HG03432 (cell line): Measurements from ENCODE around the gene RAPGEF2.
"Not testable (repeated sequence)": the region's sequence is repeated elsewhere in the genome, so short reads cannot be mapped to it uniquely, and the experiment has no call there.

Experiments
- ATAC-seq: cut with Tn5 transposase; IDR thresholded peaks from one replicate; pipeline ENCODE4 v1.9.1; 2021; ENCODE audit warnings: mild to moderate bottlenecking, moderate library complexity; ENCODE audit not compliant: unreplicated experiment

Gene RAPGEF2

DNA sequence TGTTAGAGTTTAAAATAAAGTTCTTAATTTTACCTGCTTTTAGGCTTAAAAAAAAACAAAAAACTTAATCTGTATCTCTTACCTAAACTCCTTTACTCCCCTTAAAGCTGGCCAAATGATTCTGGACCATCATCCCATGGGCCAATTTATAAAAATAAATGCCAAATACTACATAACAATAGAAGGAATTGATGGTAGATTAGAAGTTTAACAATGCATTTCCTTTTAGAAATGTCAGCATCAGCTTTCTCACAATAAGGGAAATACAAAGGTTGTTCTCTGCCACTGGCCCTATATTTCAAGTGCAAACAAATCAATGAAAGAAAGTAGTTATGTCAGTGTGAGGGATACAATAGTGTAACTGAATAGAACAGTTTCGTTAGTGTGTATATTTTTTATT, 5.7 kb upstream of the RAPGEF2 start:
- no peak for ATAC-seq

DNA sequence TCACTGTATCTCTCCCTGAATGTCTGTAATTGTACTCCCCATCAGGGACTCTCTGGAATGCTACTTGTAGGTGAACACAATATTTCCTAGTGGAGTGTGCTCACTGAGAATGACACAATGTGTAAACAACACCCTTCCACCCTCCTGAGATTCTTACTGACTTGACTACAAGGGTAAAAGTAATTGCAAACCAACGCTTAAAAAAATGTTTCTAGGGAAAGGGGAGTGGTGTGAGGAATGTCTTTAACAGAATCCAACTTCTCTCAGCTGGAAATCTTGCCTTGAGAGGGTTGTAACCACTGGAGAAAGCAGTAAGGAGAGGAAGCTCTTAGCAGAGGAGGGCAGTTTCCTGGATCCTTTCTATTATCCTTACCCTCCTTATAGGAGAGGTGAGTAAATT, 5.1 kb upstream of the RAPGEF2 start:
- no peak for ATAC-seq

DNA sequence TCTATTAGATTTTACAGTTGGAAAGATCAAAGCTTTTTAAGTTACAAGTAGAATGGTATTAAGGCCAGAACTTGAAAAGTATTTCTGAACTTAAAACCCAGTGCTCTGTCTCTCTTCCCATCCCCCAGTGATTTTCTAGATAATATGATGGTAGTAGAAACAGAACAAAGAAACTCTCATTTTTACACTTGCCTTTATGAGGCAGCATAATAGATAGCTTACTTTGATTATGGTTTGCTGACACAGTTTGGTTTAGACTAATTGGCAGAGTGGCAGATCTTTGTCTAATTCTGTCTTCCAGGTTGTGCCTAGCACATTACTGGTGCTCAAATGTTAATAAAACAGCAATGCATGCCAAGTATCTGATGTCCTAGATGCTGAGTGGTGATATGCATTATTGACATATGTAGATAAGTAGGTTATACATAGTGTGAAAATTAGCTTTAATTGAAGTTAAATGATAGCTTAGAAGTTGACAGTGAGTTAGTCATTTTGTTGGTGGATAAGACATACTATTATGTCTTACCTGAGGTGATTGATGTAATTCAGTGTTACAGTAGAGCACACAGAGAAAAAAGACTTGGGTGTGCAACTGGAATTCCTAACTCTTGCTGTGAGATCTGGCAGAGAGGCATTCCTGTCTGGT, 4.3 kb upstream of the RAPGEF2 start:
- ATAC-seq, result no peak

DNA sequence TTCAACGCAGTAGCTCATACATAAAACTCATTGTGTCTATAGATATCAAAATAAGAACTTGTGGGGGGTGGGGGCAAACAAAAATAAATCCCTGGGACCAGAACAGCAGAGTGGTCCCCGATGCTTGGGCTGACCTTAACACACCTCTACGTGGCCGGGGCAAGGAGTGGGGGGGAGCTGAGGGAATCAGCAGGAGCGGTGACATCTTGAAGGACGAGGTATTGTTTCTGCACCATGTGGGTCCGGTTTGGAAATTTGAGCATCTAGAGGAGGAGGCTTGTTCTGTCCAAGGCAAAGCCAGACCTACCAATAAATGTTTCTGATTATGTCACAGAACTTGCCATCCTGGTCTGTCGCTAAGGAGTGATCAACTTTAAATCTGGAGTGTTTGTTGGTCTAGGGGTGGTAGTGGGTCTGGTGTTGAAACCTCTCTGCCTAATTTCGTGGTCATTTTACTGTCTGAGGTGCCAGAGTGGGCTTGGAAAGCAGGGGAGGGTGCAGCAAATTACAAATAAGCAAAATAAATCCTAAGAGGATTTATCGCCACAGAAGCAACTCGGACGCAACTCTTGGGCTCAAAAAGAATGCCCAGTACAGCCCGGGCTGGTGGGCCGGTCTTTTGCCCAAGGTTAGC, 774 bp upstream of the RAPGEF2 start:
- no peak for ATAC-seq

DNA sequence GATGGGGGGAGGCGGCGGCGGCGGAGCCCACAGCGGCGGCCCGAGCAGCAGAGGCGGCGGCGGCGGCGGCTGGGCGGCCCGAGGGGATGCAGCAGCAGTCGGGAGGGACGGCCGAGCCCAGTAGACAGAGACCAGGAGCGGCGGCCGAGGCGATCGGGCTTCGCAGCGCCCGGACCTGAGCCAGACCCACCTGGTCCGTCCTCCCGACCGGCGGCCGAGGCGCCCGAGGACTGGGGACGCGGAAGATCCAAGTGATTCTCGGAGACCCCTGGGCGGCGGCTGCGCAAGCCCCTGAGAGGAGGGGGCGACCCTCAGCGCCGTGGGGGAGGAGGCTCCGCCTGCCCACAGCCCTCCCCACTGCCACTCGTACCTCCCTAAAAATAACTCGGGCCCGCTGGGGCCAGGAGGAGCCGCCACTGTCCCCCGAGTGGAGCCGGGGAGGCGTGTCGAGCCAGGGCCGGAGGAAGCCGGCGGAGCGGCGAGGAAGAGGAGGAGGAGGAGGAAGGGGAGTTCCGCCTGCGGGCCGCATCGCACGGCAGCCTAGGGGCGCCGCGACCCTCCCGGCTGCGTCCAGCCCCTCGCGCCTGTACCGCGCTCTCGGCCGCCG, 608 bp downstream of the RAPGEF2 start:
- peak; percentile 28 for ATAC-seq

DNA sequence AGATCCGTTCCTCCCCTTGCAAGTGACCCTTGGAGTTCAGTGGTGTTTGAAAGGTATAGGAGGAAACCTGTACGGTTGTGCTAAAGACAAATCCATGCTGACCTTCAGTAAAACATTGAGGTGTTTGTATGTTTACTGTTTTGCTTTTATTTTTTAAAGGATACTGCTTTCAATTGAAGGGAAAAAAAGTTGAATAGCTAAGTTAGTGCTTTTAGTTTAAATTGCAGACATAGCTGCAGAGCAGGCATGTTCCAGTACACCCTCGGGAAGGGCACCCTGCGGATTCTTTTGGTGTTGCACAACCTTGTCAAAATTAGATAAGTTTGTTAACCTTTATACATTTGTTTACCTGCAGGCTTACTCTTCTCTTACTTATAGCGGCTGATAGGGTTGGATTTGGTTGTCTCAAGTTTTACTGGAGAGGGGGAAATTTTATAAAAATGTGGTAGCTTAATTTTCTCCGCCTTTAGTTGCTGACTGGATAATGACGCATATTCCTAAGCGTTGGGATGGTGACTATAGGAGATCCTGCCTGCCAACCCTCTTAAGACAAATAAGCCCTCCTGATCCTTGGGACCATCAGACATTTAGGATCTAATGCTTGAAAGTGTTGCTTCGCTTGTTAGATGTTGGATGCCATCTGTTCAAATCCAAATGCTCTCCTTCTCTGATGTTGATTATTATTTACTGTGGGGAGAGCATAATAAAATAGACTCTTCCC, 2.0 kb downstream of the RAPGEF2 start:
- ATAC-seq, result no peak

DNA sequence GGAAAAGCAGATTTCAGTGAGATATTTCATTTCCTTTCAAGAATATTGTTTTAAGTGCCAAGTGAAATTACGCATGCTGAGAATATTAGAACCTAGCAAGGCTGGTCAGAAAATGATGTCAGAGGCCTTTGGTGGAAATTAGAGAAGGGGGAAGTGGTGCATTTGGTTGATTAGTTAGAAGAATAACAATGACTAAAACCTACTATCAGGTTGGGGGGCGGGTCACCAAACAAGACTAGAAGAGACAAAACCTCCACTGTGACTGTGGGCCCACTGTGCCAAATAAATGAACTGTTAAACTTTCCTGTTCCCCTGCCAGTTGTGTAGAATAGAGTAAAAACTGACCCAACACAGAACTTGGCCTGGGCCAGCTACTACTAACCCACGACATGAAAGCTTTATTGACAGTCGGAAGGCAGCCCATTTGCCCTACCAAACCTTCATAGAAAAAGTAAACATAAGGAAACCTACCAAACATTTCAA, 2.9 kb downstream of the RAPGEF2 start:
- ATAC-seq, result no peak

DNA sequence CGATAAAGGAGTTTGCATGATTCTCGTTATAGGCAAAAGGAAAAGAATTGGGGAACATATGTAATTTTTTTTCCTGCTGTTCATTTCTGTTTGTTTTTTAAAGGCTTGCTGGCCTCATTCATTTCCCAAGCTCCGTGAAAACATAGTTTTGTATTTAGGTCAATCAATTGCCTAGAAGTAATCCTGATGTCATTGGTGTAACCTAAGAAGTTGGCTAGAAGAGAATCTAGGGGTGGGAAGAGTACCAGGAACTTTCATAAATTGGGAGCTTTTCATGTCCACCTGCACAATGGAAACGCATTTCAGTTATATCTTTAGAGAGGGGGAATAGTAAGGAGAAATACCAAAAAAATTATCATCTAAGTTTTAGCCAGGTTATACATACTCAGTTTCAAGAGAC, 3.8 kb downstream of the RAPGEF2 start:
- no peak for ATAC-seq

DNA sequence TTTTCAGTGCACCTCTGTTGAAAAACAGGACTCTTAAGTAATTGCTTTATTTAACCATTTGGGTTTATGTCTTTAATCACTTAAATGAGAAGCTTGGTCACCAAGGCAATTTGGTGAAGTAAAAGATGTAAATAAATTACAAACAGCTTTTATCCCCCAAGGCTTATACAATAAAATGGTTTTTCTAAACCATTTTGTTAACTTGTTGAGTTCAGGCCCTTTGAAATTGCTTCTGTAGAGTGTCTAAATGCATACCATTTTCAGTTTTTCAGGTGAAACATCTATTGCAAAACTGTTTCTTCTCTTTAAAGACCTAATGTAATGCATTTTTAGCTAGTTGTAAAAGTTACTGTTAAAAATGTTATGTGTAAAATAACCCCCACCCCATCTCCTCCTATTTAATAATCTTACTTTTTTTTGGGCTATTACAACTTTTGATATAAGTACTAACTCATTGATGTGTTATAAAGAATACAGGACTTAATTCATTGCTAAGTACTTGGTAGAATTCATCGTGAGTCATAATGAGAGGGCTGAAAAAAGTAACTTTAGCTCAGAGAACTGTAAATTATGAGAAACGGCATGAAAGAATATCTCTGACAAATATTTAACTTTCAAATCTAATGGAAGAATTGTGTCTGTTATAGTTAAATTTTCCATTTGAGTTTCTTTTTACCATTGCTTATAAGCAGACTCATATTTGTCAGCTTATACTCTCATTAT, 4.5 kb downstream of the RAPGEF2 start:
- ATAC-seq, result no peak

DNA sequence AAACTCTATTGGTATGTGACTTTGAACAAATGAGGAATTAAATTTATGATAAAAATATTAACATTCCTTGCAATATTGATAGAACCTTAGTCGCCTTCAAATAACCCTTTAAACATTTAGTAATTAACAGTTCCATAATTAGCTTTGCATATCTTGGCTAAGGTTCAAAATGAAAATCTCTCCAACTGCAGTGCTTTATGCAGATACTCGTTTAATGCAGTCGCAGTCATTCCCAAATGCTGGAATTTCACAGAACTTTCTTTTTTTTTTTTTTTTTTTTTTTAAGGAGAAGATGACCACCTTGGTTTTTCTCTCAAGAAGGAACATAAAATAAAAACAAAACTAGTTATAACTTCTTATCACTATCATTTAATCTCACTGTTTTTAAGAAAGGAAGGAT, 5.2 kb downstream of the RAPGEF2 start:
- ATAC-seq, result no peak

DNA sequence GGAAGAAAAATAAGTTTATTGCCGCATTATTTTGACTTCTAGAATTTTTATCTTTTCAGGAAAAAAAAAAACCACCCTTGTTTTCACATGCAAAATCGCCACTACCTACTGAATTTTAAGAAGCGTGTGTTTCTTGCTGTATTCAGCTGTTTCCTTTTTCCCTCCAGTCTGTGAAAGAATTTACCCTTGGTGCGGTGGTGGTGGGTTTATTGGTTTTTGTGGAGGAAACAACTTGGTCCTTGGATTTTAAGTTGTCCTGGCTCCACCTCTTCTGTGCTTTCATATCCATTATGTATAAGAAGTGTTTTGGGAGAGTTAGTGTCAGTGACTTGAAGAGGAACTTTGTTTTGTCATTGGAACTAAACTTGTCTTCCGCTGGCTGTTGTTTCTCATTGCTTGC, 8.1 kb downstream of the RAPGEF2 start:
- ATAC-seq, result no peak

DNA sequence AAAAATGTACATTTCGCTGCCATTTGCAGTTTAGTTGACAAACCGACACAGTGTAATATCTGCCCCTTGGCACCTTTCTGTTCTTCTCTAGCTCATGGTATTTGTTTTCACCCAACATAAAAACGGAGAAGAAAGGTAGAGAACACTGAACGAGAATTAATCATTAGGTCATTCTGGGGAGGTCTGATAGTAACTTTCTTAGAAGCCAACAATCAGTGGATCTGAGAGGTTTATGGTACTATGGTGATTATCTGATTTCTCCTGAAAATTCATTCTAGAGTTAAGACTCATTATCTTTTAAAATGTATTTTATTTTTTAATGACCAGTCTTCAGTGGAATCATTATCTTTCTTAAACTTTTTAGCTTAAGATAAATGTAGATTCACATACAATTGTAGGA, 8.5 kb downstream of the RAPGEF2 start:
- no peak for ATAC-seq

DNA sequence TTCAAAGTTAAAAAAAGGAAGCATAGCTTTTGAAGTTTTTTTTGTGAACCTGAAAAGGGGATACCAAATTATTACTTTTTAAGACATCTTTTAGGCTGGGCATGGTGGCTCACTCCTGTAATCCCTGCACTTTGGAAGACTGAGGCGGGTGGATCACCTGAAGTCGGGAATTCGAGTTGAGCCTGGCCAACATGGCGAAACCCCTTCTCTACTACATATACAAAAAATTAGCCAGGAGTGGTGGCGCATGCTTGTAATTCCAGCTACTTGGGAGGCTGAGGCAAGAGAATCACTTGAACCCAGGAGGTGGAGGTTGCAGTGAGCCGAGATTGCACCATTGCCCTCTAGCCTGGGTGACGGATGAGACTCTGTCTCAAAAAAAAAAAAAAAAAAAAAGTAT, 10.5 kb downstream of the RAPGEF2 start:
- ATAC-seq, result not testable (repeated sequence)

DNA sequence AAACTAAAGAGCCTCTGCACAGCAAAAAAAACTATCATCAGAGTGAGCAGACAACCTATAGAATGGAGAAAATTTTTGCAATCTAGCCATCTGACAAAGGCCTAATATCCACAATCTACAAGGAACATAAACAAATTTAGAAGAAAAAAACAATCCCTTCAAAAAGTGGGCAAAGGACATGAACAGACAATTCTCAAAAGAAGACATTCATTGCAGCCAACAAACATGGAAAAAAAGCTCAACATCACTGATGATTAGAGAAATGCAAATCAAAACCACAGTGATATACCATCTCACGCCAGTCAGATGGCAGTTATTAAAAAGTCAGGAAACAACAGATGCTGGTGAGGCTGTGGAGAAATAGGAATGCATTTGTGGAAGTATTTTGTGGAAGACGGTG, 13.2 kb downstream of the RAPGEF2 start:
- not testable (repeated sequence) for ATAC-seq

DNA sequence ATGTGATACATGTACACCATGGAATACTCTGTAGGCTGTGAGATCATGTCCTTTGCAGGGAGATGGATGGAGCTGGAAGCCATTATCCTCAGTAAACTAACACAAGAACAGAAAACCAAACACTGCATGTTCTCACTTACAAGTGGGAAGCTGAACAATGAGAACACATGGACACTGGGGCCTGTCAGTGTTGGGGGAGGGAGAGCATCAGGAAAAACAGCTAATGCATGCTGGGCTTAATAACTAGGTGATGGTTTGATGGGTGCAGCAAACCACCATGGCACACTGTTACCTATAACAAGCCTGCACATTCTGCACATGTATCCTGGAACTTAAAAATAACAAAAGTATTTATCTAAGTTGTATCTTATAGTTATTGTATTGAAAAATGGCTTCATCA, 13.8 kb downstream of the RAPGEF2 start:
- not testable (repeated sequence) for ATAC-seq

DNA sequence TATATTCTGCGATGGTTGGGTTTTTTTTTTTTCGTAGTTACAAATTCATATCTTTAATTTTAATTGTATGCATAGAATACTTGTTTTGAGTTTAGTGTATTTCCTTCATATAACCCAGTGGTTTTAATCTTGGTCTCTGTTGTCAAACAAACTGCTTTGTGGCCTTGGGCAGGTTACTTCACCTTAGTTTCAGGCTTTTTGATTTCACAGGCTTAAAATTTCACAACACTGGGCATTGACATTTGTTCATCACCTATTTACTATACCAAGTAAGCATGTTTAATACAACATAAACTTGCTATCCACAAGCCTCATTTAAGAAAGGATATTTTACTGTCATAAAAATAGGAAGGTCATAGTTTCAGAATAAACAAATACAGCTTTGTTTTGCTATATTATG, 14.7 kb downstream of the RAPGEF2 start:
- no peak for ATAC-seq

DNA sequence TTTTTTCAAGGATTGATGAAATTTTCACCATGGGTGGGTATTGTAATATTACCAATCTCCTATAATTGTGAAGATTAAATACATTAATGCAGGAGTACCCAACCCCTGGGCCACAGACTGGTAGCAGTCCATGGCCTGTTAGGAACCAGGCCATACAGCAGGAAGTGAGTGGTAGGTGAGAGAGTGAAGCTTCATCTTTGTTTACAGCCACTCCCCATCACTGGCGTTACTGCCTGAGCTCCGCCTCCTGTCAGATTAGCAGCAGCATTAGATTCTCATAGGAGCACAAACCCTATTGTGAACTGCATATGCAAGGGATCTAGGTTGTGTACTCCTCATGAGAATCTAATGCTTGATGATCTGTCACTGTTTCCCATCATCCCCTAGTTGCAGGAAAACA, 15.1 kb downstream of the RAPGEF2 start:
- ATAC-seq, result peak; percentile 47

DNA sequence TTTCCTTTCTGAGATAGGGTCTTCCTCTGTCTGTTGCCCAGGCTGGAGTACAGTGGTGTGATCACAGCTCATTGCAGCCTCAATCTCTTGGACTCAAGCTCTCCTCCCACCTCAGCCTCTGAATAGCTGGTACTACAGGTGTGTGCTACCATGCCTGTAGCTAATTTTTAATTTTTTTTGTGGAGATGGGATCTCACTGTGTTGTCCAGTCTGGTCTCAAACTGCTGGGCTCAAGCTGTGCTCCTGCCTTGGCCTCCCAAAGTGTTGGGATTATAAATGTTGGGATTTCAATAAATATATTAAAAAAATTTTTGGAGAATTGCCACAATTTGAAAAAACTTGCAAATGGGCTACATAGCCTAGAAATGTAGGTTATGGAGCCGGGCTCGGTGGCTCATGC, 18.5 kb downstream of the RAPGEF2 start:
- no peak for ATAC-seq

DNA sequence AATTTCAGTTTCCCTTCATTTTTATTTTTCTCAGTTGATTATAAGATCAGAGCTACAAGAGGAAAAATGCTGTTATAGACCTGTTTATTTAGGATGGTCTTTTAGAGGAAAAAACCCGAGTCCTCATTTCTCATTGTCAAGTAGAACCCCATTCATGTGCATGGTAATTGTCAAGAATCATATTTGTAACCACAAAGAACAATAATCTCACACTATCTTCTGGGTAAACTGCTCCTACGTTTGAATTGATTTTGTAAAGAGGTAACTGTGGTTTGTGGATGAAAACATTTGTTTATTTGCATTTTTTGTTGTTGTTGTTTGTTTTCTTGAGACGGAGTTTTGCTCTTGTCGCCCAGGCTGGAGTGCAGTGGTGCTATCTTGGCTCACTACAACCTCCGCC, 23.8 kb downstream of the RAPGEF2 start:
- ATAC-seq, result no peak

DNA sequence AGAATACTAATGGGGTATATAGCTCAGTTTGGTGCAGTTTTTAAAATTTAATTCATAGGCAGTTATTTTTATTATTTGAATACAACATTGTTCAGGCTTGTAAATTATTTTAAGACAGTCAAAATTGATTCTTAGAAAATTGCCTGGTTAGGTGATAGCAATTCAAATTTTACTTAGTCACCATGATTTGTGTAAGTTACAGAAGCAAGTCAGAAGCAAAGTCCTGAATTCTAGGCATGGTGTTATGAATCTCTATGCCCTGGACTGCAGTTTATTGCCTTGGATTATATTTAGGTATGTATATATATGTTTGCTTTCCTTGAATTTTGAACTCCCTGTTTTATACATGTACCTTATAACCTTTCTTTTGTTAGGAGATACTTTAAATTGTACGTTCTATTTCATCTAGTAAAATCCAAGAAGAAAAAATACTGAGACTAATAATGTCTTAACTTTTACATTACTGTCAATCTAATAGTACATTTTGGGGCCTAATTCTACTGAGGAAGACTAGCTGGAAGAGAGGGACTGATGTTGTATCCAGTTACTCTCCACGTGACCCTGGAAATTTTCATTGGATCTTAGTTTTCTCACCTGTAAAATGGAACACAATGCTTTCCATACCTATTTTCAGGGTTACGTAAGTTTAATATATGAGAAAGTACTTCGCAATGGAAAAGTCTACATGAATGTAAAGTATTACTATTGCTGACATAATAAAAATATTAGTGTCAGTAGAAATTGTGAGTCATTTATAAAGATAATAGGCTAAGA, 25.1 kb downstream of the RAPGEF2 start:
- ATAC-seq, result no peak
